Upper lobe of left lung (tissue), 4 donors: ENCODE data around the gene IL11RA.

Source experiments
- POLR2A ChIP-seq, 4 donors: fragments of 450-650 bp; IDR thresholded peaks; one replicate each; pipeline ENCODE4 v1.5.1; 2016 to 2017; ENCODE audit warnings: antibody characterized with exemption in 4 of 4, mild to moderate bottlenecking in 2 of 4
- POLR2AphosphoS5 ChIP-seq, 2 donors: sonication (generic); formaldehyde crosslinking; IDR thresholded peaks; one replicate each; pipeline ENCODE4 v1.5.1; 2017; ENCODE audit warnings: antibody characterized with exemption in 2 of 2
- TF ChIP-seq, protein P1 (sequence below), 6 experiments: fragments of 450-650 bp in 4 of 6; fragments of 200-600 bp in 2 of 6; sonication (generic) in 2 of 6; IDR thresholded peaks; one replicate each; pipeline ENCODE4 v1.5.1; 2016 to 2019; ENCODE audit warnings: antibody characterized with exemption in 6 of 6

DNA sequence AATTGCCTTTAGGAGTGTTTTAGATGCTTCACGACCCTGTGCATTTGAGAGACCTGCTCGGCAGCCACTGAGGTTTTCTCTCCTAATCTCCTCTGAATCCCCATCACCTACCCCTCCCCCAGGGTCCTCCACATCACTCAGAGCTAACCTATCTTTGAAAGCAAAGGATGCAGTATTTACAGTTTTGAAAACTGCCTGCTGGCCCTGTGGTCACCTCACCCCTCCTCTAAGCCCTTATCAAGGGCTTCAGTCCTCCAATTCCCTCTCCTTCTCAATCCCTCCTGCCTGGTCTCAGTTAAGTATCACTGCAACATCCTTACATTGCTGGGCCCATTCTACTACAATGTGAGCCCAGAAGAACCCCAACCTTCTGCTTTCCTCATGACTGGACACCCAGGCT, 44.7 kb upstream of the IL11RA start:
- no peak for TF ChIP-seq POLR2A (IDR thresholded peaks at IDR 0.05)
- TF ChIP-seq, protein P1, sequence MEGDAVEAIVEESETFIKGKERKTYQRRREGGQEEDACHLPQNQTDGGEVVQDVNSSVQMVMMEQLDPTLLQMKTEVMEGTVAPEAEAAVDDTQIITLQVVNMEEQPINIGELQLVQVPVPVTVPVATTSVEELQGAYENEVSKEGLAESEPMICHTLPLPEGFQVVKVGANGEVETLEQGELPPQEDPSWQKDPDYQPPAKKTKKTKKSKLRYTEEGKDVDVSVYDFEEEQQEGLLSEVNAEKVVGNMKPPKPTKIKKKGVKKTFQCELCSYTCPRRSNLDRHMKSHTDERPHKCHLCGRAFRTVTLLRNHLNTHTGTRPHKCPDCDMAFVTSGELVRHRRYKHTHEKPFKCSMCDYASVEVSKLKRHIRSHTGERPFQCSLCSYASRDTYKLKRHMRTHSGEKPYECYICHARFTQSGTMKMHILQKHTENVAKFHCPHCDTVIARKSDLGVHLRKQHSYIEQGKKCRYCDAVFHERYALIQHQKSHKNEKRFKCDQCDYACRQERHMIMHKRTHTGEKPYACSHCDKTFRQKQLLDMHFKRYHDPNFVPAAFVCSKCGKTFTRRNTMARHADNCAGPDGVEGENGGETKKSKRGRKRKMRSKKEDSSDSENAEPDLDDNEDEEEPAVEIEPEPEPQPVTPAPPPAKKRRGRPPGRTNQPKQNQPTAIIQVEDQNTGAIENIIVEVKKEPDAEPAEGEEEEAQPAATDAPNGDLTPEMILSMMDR (IDR thresholded peaks at IDR 0.05) = no peak
- no peak for TF ChIP-seq POLR2AphosphoS5 (IDR thresholded peaks at IDR 0.05)
